IMR-90 (cell line): ENCODE measurements around the gene MFAP1. TPM values are rescaled to one million over a fixed set of nuclear protein-coding genes. Genes with fewer than 3 reads are reported as not detected.

Experiments used
- ATAC-seq: fragments of 200-7000 bp; cut with Tn5 transposase; 2 replicates; pipeline ENCODE4 v1.9.1; 2020; ENCODE audit warnings: low read depth, mild to moderate bottlenecking, moderate library complexity
- BruUV-seq: library from RNA; stranded (reverse); fragments of 400-500 nt; replicated peaks from 2 replicates; lab custom pipeline; 2021; lab: Mats Ljungman, UMichigan
- CTCF ChIA-PET: fragments of 300-600 bp; formaldehyde crosslinking; extraction: SDS; loops from one replicate; lab custom pipeline; 2021; ENCODE audit warnings: antibody characterized with exemption; lab: Yijun Ruan, JAX
- POLR2A ChIA-PET: fragments of 300-600 bp; sonication (Branson Sonifier 250); formaldehyde crosslinking; loops from one replicate; lab custom pipeline; 2022; ENCODE audit warnings: antibody characterized with exemption; ENCODE audit not compliant: unreplicated experiment; lab: Charles Lee
- DNase-seq: peaks from one replicate; pipeline ENCODE4 v3.0.0; 2013
- H2AFZ ChIP-seq: replicated peaks from 2 replicates; pipeline ENCODE3; 2013; ENCODE audit warnings: low read length, mild to moderate bottlenecking; ENCODE audit not compliant: poor library complexity
- H2AK5ac ChIP-seq: 2 replicates; pipeline ENCODE4 v1.6.1; 2013; ENCODE audit warnings: low read depth, low read length, inconsistent platforms
- H2AK9ac ChIP-seq: replicated peaks from 2 replicates; pipeline ENCODE3; 2013; ENCODE audit warnings: mild to moderate bottlenecking, low read depth, low read length, moderate library complexity; ENCODE audit not compliant: poor library complexity
- H2BK120ac ChIP-seq: 2 replicates; pipeline ENCODE4 v1.6.1; 2013; ENCODE audit warnings: low read depth, low read length, inconsistent platforms
- H2BK15ac ChIP-seq: 3 replicates; pipeline ENCODE4 v1.6.1; 2013; ENCODE audit warnings: low read depth, low read length, inconsistent platforms
- H2BK20ac ChIP-seq: 2 replicates; pipeline ENCODE4 v1.6.1; 2013; ENCODE audit warnings: low read depth, mild to moderate bottlenecking, inconsistent platforms, low read length, moderate library complexity
- H2BK5ac ChIP-seq: 2 replicates; pipeline ENCODE4 v1.6.1; 2013; ENCODE audit warnings: mild to moderate bottlenecking, low read depth, low read length, inconsistent platforms; ENCODE audit not compliant: poor library complexity, severe bottlenecking
- H3K14ac ChIP-seq: replicated peaks from 2 replicates; pipeline ENCODE4 v1.6.1; 2013; ENCODE audit warnings: low read depth, low read length, inconsistent platforms
- H3K18ac ChIP-seq: 2 replicates; pipeline ENCODE4 v1.6.1; 2013; ENCODE audit warnings: low read depth, low read length, control low read depth
- H3K23ac ChIP-seq: 2 replicates; pipeline ENCODE4 v1.6.1; 2013; ENCODE audit warnings: low read depth, low read length, inconsistent platforms
- H3K27ac ChIP-seq: 2 replicates; pipeline ENCODE4 v1.5.1; 2013; ENCODE audit warnings: mild to moderate bottlenecking, control low read depth, low read length; ENCODE audit not compliant: insufficient read depth
- H3K27me3 ChIP-seq: 2 replicates; pipeline ENCODE4 v1.6.1; 2013; ENCODE audit warnings: low read length; ENCODE audit not compliant: control insufficient read depth, insufficient read depth
- H3K36me3 ChIP-seq: 2 replicates; pipeline ENCODE4 v1.6.1; 2013; ENCODE audit warnings: low read length, mixed read lengths; ENCODE audit not compliant: control insufficient read depth, insufficient read depth
- H3K4ac ChIP-seq: 2 replicates; pipeline ENCODE4 v1.6.1; 2013; ENCODE audit warnings: low read depth, low read length, inconsistent platforms
- H3K4me1 ChIP-seq: 2 replicates; pipeline ENCODE4 v1.6.1; 2013; ENCODE audit warnings: low read length, mixed read lengths; ENCODE audit not compliant: control insufficient read depth, insufficient read depth
- H3K4me2 ChIP-seq: 2 replicates; pipeline ENCODE4 v1.6.1; 2013; ENCODE audit warnings: low read depth, mild to moderate bottlenecking, control low read depth, low read length, moderate library complexity
- H3K4me3 ChIP-seq: 2 replicates; pipeline ENCODE4 v1.5.1; 2013; ENCODE audit warnings: low read depth, mild to moderate bottlenecking, control low read depth, low read length, moderate library complexity; ENCODE audit not compliant: insufficient read depth
- H3K56ac ChIP-seq: 2 replicates; pipeline ENCODE4 v1.6.1; 2013; ENCODE audit warnings: low read length, inconsistent platforms; ENCODE audit not compliant: insufficient read depth; ENCODE audit errors: extremely low read depth
- H3K79me1 ChIP-seq, 2 experiments: 2 replicates each; pipeline ENCODE4 v1.6.1; 2013; ENCODE audit warnings: low read length in 2 of 2, inconsistent platforms in 1 of 2, low read depth in 1 of 2
- H3K9ac ChIP-seq: 2 replicates; pipeline ENCODE4 v1.6.1; 2013; ENCODE audit warnings: low read depth, low read length, control low read depth
- H3K9me1 ChIP-seq: 2 replicates; pipeline ENCODE4 v1.6.1; 2013; ENCODE audit warnings: low read length, inconsistent platforms; ENCODE audit not compliant: insufficient read depth
- H3K9me3 ChIP-seq: 2 replicates; pipeline ENCODE4 v1.6.1; 2013; ENCODE audit warnings: low read length; ENCODE audit not compliant: control insufficient read depth, insufficient read depth
- H4K20me1 ChIP-seq: 2 replicates; pipeline ENCODE4 v1.6.1; 2013; ENCODE audit warnings: low read length, inconsistent platforms; ENCODE audit not compliant: insufficient read depth
- H4K5ac ChIP-seq: 2 replicates; pipeline ENCODE4 v1.6.1; 2013; ENCODE audit warnings: mild to moderate bottlenecking, low read depth, low read length, control low read depth
- H4K8ac ChIP-seq, 2 experiments: 2 replicates each; pipeline ENCODE4 v1.6.1; 2013; ENCODE audit warnings: low read depth in 2 of 2, low read length in 2 of 2, control low read depth in 1 of 2, inconsistent platforms in 1 of 2
- H4K91ac ChIP-seq: 2 replicates; pipeline ENCODE4 v1.6.1; 2013; ENCODE audit warnings: low read depth, low read length, inconsistent platforms; ENCODE audit not compliant: insufficient read depth
- MAFK ChIP-seq: IDR thresholded peaks from 2 replicates; pipeline ENCODE4 v1.6.1; 2012; ENCODE audit warnings: low read depth, low read length, improper control_type of control experiment
- RAD21 ChIP-seq: IDR thresholded peaks from 2 replicates; pipeline ENCODE4 v1.6.1; 2012; ENCODE audit warnings: low read length, improper control_type of control experiment
- WGBS, 2 experiments: methylation state at CpG; one replicate each; pipeline versions ENCODE4 v1.1.5 to v1.1.7; 2013; ENCODE audit warnings: missing lambda C conversion rate in 2 of 2; ENCODE audit not compliant: insufficient read length in 1 of 2; ENCODE audit errors: extremely low coverage in 2 of 2; 5-methylcytosine and 5-hydroxymethylcytosine counted together
- dilution Hi-C: fragments of 300-500 bp; cut with HindIII; formaldehyde crosslinking; loops from one replicate; pipeline ENCODE4 v1.14.3; 2018; ENCODE audit warnings: low sequenced_read_pairs; ENCODE audit not compliant: unreplicated experiment
- in situ Hi-C: fragments of 300-500 bp; cut with MboI; formaldehyde crosslinking; loops from 3 replicates; pipeline ENCODE4 v1.14.3; 2019; ENCODE audit warnings: low sequenced_read_pairs, inconsistent platforms, mixed read lengths
- intact Hi-C: fragments of 100-400 bp; cut with micrococcal nuclease; formaldehyde crosslinking; loops from 2 replicates; pipeline ENCODE4 v1.10.0; 2022
- polyA plus RNA-seq, 3 experiments: library from polyadenylated mRNA; depleted of rRNA; stranded (reverse); fragments of >200 nt; gene quantifications; 2 replicates each; pipeline ENCODE4 v1.2.3, GENCODE V29; 2012; ENCODE audit warnings: low replicate concordance in 1 of 3
- total RNA-seq: library from RNA; depleted of rRNA; stranded (reverse); fragments of >200 nt; gene quantifications from 2 replicates; pipeline ENCODE4 v1.2.3, GENCODE V29; 2012

Gene MFAP1
- total and polyA plus RNA-seq, 2 of the 4 experiments (the other 2 are of a cell fraction), result 21.6 to 28.5 TPM

DNA sequence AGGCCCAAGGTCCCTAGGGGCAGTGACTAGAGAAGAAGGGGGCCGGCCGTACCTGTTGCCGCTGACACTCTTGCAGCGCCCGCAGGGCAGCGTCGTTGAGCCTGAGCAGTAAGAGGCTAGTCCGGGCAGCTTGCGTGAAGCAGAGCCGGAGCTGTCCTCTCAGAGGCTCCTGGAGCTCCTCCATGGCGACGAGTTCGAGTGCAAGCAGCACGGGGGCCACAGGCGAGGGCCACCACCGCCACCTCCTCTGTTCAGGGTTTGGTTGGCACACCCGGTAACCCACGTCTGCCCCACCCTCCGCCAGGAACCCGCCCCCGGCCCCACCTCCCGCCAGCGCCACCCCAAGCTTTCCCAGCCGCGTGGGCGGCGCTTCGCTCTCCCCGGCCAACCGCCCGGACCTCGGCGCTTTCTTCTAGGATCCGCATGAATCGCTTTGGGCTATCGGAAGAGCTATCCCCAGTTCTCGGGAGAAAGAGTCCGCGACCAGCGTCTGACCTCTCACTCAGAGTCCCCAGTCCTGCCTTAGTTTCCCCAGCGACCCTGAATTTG is 47.7 kb downstream of the MFAP1 start, which contains the start of gene ELL3 (continued):
- no peak for TF ChIP-seq MAFK

DNA sequence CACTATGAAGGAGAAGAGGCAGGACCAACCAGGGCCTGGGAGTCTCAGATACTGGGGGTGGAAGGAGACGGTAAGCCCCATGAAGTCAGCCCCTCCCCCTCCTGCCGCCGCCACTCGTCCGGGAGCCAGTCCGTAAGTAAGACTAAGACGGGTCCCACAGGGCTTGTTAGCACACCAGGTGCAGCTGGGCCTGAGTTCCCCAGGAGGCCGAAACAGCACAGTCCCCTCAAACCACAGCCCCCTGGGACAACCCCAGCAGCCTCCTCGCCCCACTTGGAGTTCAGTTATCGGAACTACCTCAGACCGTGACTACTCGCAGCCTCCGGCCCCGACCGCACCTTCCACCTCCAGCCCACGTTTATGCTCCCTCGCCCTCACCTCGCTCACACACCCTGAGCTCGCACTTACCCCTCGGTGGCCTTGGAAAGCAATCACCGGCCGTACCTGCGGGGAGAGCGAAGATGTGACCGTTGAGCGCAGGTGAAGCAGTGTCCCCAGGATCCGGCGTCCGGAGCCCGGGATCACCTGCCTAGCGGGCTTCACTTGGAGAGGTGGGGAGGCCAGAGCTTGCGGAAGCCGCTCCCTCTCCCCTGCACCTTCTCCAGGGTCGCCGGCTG is 48.3 kb downstream of the MFAP1 start:
- H4K8ac ChIP-seq, result no peak overlapping the region
- peaks cover 5% of the 10 kb centered on the region; the same call in 1 of the 2 replicates for H3K4me1 ChIP-seq
- H3K23ac ChIP-seq, result no peak overlapping the region
- no peak overlapping the region for H3K14ac ChIP-seq
- BruUV-seq, result no TSS peak
- no peak overlapping the region; the same call in 1 of the 2 replicates for H3K27ac ChIP-seq
- H2BK15ac ChIP-seq, result no peak overlapping the region
- no peak overlapping the region for H2AK9ac ChIP-seq
- peaks cover 5 to 6% of the 10 kb centered on the region in 2 experiments; a peak in 2 of 4 replicates for H3K79me1 ChIP-seq
- POLR2A ChIA-PET, result no interaction called here
- H4K91ac ChIP-seq, result no peak overlapping the region
- H3K27me3 ChIP-seq, result no peaks in the 10 kb centered on the region
- 0 out of 2 replicates have a peak, but pooled peaks cover 4% of the 10 kb centered on the region for H3K9me1 ChIP-seq
- no peak overlapping the region for H3K18ac ChIP-seq
- H4K5ac ChIP-seq, result no peak overlapping the region; the same call in 1 of the 2 replicates
- no peak overlapping the region for H2BK5ac ChIP-seq
- intact Hi-C loops, result loop anchor here (10.0 kb wide), 1 partner anchor 261 kb away; the partner anchor contains the start of gene MAP1A
- no peak for DNase-seq
- no peak overlapping the region for H2BK120ac ChIP-seq
- H3K4ac ChIP-seq, result no peak overlapping the region
- dilution Hi-C loops, result no loop called here
- 0 out of 2 replicates have a peak overlapping the region, but pooled peaks have one; percentile 26 for H3K9ac ChIP-seq
- H2AK5ac ChIP-seq, result peak overlapping the region; percentile 73; the same call in 1 of the 2 replicates
- peak overlapping the region; percentile 74 for H3K4me3 ChIP-seq
- WGBS, 2 experiments, result 64% methylated on average over 8 of the region's 35 CpGs; no CpG with 5 or more reads in 1 of the 2 experiments
- no peaks in the 10 kb centered on the region; the same call in 1 of the 2 replicates for H4K20me1 ChIP-seq
- no peak for TF ChIP-seq RAD21
- ATAC-seq, result no peak
- CTCF ChIA-PET, result interaction anchor here (0.5 to 1.0 kb wide), 4 partner anchors 10 to 289 kb away, joined by 3 read pairs; partner anchors contain the start of gene SERF2
- in situ Hi-C loops, result no loop called here
- H2AFZ ChIP-seq, result peak overlapping the region; percentile 92
- H3K36me3 ChIP-seq, result peaks cover 11% of the 10 kb centered on the region
- H3K9me3 ChIP-seq, result no peaks in the 10 kb centered on the region
- peak overlapping the region; percentile 84 for H3K4me2 ChIP-seq
- no peak overlapping the region for H3K56ac ChIP-seq
- no peak overlapping the region for H2BK20ac ChIP-seq
